K562 (cell line): ENCODE results near the gene UBE2N. TPM values are rescaled to one million over a fixed set of nuclear protein-coding genes. Genes with fewer than 3 reads are reported as not detected.

ENCODE experiments used
- CREM ChIP-seq: IDR thresholded peaks from 2 replicates; pipeline ENCODE4 v1.6.1; 2014; ENCODE audit warnings: antibody characterized with exemption, low read depth
- LEF1 ChIP-seq: fragments of 450-650 bp; IDR thresholded peaks from 2 replicates; pipeline ENCODE4 v1.6.1; 2016; ENCODE audit warnings: mild to moderate bottlenecking
- MTF1 ChIP-seq: fragments of 250-450 bp; sonication (Bioruptor Pico); IDR thresholded peaks from 2 replicates; pipeline ENCODE4 v1.9.0; 2021; ENCODE audit warnings: moderate library complexity, mild to moderate bottlenecking, inconsistent platforms, borderline replicate concordance
- NCOR1 ChIP-seq: fragments of 450-650 bp; IDR thresholded peaks from 2 replicates; pipeline ENCODE4 v1.6.1; 2016; ENCODE audit warnings: mild to moderate bottlenecking, moderate library complexity
- PML ChIP-seq: IDR thresholded peaks from 2 replicates; pipeline ENCODE4 v1.6.1; 2012; ENCODE audit warnings: low read length, inconsistent platforms
- POU5F1 ChIP-seq: fragments of 150-350 bp; IDR thresholded peaks from 2 replicates; pipeline ENCODE4 v1.6.1; 2014; ENCODE audit warnings: borderline replicate concordance, low read length, low read depth, mild to moderate bottlenecking; ENCODE audit not compliant: partially characterized antibody
- PRDM10 ChIP-seq: fragments of 450-650 bp; IDR thresholded peaks from 2 replicates; pipeline ENCODE4 v1.6.1; 2018; ENCODE audit not compliant: partially characterized antibody
- ZNF511 ChIP-seq: sonication (generic); formaldehyde crosslinking; IDR thresholded peaks from 2 replicates; pipeline ENCODE4 v1.8.0; 2022; ENCODE audit warnings: mild to moderate bottlenecking, missing genetic modification reagents
- ZNF609 ChIP-seq: sonication (generic); formaldehyde crosslinking; IDR thresholded peaks from 2 replicates; pipeline ENCODE4 v1.8.1; 2023; ENCODE audit warnings: missing genetic modification reagents, mild to moderate bottlenecking, borderline replicate concordance
- polyA plus RNA-seq, 8 experiments: library from polyadenylated mRNA; depleted of rRNA in 4 of 8; stranded (reverse) in 5 of 8; unstranded in 3 of 8; fragments of >200 nt; fragmentation: Nextera tagmentation in 2 of 8; fragmentation: Illumina TruSeq in 1 of 8; extraction: Ambion mirVana in 2 of 8; extraction: Trizol in 1 of 8; gene quantifications; 2 replicates each; pipeline versions ENCODE4 v1.2.1 to v1.2.3, GENCODE V29; 2011 to 2014; ENCODE audit warnings: inconsistent platforms in 1 of 8, missing spikeins in 1 of 8
- total RNA-seq, 7 experiments: library from RNA; depleted of rRNA in 6 of 7; stranded (reverse); fragments of >200 nt in 6 of 7; fragmentation: Illumina TruSeq in 2 of 7; extraction: Trizol in 2 of 7; gene quantifications; 2 replicates each; pipeline versions ENCODE4 v1.2.1 to v1.2.3, GENCODE V29; 2011 to 2021; ENCODE audit warnings: low replicate concordance in 1 of 7
- TF ChIP-seq, protein P1 (sequence below): fragments of 450-650 bp; IDR thresholded peaks from 2 replicates; pipeline ENCODE4 v1.6.1; 2016; ENCODE audit warnings: mild to moderate bottlenecking
- TF ChIP-seq, protein P2 (sequence below), 2 experiments: IDR thresholded peaks; 2 replicates each; pipeline ENCODE4 v1.6.1; 2011; ENCODE audit warnings: borderline replicate concordance in 1 of 2, control low read depth in 1 of 2, low read depth in 1 of 2, low read length in 1 of 2, mild to moderate bottlenecking in 1 of 2, mixed read lengths in 1 of 2, moderate library complexity in 1 of 2; ENCODE audit not compliant: insufficient read depth in 1 of 2, insufficient read length in 1 of 2, poor library complexity in 1 of 2, severe bottlenecking in 1 of 2; ENCODE audit errors: extremely low read depth in 1 of 2

The UBE2N gene
- total and polyA plus RNA-seq, 9 of the 15 experiments (the other 6 are each of a cell fraction or from before 2014, with no cell fraction given) = 189 to 826 (median 260) TPM

DNA sequence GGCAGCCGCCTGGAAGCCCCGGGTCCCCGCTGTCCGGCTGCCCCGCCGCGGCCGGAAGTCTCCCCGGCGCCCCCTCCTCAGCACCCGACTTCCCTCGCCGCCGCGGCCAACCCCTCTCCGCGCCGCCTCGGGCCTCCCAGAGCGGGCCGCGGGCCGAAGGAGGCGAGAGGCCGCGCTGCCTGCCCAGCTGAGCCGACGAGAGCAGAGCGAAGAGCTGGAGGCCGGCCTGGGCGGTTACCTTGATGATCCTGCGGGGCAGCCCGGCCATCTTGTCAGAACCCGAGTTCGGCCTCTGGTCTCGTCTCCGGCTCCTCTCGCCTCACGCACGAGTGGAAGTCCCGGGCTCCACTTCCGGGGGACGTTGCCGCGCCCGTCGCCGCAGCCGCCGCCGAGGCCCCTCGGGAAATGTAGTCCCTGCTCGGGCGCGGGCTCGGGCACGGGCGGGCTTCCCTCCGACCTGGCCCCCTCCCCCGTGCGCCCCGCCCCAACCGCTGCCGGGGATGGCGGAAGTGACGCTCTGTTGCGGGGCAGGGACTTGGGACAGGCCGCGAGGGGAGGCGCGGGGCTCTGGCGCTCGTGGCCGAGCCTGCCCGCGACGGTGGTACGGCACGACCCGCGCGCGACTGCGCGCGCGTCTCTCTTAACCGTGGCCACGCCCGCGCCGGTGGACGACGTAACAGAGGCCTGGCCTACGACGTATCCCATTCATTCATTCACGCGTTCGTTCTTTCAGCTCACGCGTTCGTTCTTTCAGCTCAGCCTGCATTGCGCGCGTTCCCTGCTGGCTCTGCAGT is at the start of gene UBE2N (continued):
- TF ChIP-seq ZNF609 (CRISPR knock-in tag) = no peak
- peak; percentile 75; the same call in 1 of the 2 replicates for TF ChIP-seq ZNF511 (CRISPR knock-in tag)
- peak; percentile 75 for TF ChIP-seq PRDM10
- TF ChIP-seq, protein P1, sequence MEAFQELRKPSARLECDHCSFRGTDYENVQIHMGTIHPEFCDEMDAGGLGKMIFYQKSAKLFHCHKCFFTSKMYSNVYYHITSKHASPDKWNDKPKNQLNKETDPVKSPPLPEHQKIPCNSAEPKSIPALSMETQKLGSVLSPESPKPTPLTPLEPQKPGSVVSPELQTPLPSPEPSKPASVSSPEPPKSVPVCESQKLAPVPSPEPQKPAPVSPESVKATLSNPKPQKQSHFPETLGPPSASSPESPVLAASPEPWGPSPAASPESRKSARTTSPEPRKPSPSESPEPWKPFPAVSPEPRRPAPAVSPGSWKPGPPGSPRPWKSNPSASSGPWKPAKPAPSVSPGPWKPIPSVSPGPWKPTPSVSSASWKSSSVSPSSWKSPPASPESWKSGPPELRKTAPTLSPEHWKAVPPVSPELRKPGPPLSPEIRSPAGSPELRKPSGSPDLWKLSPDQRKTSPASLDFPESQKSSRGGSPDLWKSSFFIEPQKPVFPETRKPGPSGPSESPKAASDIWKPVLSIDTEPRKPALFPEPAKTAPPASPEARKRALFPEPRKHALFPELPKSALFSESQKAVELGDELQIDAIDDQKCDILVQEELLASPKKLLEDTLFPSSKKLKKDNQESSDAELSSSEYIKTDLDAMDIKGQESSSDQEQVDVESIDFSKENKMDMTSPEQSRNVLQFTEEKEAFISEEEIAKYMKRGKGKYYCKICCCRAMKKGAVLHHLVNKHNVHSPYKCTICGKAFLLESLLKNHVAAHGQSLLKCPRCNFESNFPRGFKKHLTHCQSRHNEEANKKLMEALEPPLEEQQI = no peak
- TF ChIP-seq, protein P2, sequence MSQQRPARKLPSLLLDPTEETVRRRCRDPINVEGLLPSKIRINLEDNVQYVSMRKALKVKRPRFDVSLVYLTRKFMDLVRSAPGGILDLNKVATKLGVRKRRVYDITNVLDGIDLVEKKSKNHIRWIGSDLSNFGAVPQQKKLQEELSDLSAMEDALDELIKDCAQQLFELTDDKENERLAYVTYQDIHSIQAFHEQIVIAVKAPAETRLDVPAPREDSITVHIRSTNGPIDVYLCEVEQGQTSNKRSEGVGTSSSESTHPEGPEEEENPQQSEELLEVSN (IDR thresholded peaks at IDR 0.05; ENCODE audit: borderline replicate concordance in 1 of 2, extremely low read depth in 1 of 2, insufficient read depth in 1 of 2, insufficient read length in 1 of 2, low read depth in 1 of 2, low read length in 1 of 2, poor library complexity in 1 of 2, severe bottlenecking in 1 of 2) = peak; percentile 91 to 92
- no peak; the same call in 1 of the 2 replicates for TF ChIP-seq LEF1
- peak; percentile 94 for TF ChIP-seq CREM
- TF ChIP-seq POU5F1 = no peak
- no peak for TF ChIP-seq MTF1 (CRISPR knock-in tag)
- no peak for TF ChIP-seq NCOR1
- TF ChIP-seq PML = no peak; the same call in 1 of the 2 replicates
